Loucy (cell line): ENCODE data around the gene WDR7.

Source experiments
- H2AFZ ChIP-seq: fragments of 200-600 bp; sonication (generic); 2 replicates; pipeline ENCODE4 v1.6.0; 2016; ENCODE audit warnings: antibody characterized with exemption, mild to moderate bottlenecking, low read length, moderate library complexity
- H3F3A ChIP-seq: fragments of 200-600 bp; 2 replicates; pipeline ENCODE4 v1.6.0; 2016; ENCODE audit warnings: antibody characterized with exemption, low read depth, mild to moderate bottlenecking
- H3K27me3 ChIP-seq: fragments of 200-600 bp; sonication (generic); 2 replicates; pipeline ENCODE4 v1.6.1; 2014; ENCODE audit warnings: low read length, mild to moderate bottlenecking; ENCODE audit not compliant: insufficient read depth, poor library complexity, severe bottlenecking
- H3K36me3 ChIP-seq: fragments of 200-600 bp; sonication (generic); 2 replicates; pipeline ENCODE4 v1.6.1; 2016; ENCODE audit warnings: low read length; ENCODE audit not compliant: insufficient read depth
- H3K4me1 ChIP-seq: fragments of 200-600 bp; sonication (generic); 2 replicates; pipeline ENCODE4 v1.5.1; 2014; ENCODE audit warnings: low read length, mild to moderate bottlenecking; ENCODE audit not compliant: insufficient read depth, poor library complexity, severe bottlenecking
- H3K4me2 ChIP-seq: fragments of 200-600 bp; sonication (generic); 2 replicates; pipeline ENCODE4 v1.6.0; 2014; ENCODE audit warnings: antibody characterized with exemption, low read length, low read depth, mild to moderate bottlenecking; ENCODE audit not compliant: poor library complexity, severe bottlenecking
- H3K4me3 ChIP-seq: fragments of 200-600 bp; sonication (generic); 2 replicates; pipeline ENCODE4 v1.5.1; 2014; ENCODE audit warnings: low read length, mild to moderate bottlenecking, mixed read lengths; ENCODE audit not compliant: poor library complexity, severe bottlenecking
- H3K79me2 ChIP-seq: fragments of 200-600 bp; sonication (generic); 2 replicates; pipeline ENCODE4 v1.6.1; 2014; ENCODE audit warnings: low read length; ENCODE audit not compliant: insufficient read depth
- H3K9ac ChIP-seq: fragments of 200-600 bp; sonication (generic); 2 replicates; pipeline ENCODE4 v1.6.0; 2014; ENCODE audit warnings: mild to moderate bottlenecking, low read depth, low read length, moderate library complexity; ENCODE audit not compliant: poor library complexity, severe bottlenecking
- H3K9me2 ChIP-seq: fragments of 200-600 bp; sonication (generic); replicated peaks from 2 replicates; pipeline ENCODE4 v1.6.1; 2016; ENCODE audit warnings: low read depth, low read length, mixed read lengths
- H3K9me3 ChIP-seq: fragments of 200-600 bp; sonication (generic); 2 replicates; pipeline ENCODE4 v1.6.1; 2014; ENCODE audit warnings: mild to moderate bottlenecking, antibody characterized with exemption, low read length, low read depth; ENCODE audit not compliant: insufficient read depth
- H4K20me1 ChIP-seq: fragments of 200-600 bp; sonication (generic); 2 replicates; pipeline ENCODE4 v1.6.0; 2014; ENCODE audit warnings: antibody characterized with exemption, low read length, mild to moderate bottlenecking; ENCODE audit not compliant: insufficient read depth, poor library complexity, severe bottlenecking
- EZH2phosphoT487 ChIP-seq: fragments of 200-600 bp; IDR thresholded peaks from 2 replicates; pipeline ENCODE4 v1.6.1; 2018; ENCODE audit warnings: antibody characterized with exemption, mild to moderate bottlenecking, moderate library complexity, borderline replicate concordance
- TF ChIP-seq, protein P1 (sequence below): fragments of 200-600 bp; sonication (generic); conservative IDR thresholded peaks from 2 replicates; pipeline ENCODE4 v1.5.1; 2014; ENCODE audit warnings: mild to moderate bottlenecking, antibody characterized with exemption, low read length

Gene WDR7

DNA sequence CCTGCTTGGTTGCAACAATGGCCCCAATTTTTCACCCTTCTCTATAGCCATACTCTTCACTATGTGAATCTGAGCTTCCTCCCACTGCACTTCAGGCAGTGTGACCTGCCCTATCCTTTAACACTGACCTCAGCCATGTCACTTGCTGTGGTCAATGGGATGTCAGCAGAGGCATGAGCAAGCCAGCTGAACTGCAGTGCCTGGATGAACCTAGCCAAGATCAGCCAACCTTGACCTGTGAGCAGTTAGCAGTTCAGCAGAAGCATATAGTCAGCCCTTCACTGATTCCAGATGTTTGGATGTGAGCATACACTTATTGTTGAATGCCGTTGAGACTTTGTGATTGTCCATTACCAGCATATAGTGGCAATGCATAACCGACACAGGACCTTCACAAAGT is 432.3 kb downstream of the WDR7 start:
- Histone ChIP-seq H3K9me2 (no peaks in the 10 kb centered on the region), H3K9me3 (no peaks in the 10 kb centered on the region), H3K4me2 (peak overlapping the region; percentile 67), H3K4me1 (peaks cover 22% of the 10 kb centered on the region), H3K27me3 (peaks cover 39% of the 10 kb centered on the region), H3K79me2 (no peaks in the 10 kb centered on the region), H3F3A (no peaks in the 10 kb centered on the region), H2AFZ (no peak overlapping the region), H3K4me3 (no peak overlapping the region), H3K36me3 (no peaks in the 10 kb centered on the region), H3K9ac (no peak overlapping the region), H4K20me1 (no peaks in the 10 kb centered on the region)
- TF ChIP-seq EZH2phosphoT487, result no peak
- TF ChIP-seq, protein P1, sequence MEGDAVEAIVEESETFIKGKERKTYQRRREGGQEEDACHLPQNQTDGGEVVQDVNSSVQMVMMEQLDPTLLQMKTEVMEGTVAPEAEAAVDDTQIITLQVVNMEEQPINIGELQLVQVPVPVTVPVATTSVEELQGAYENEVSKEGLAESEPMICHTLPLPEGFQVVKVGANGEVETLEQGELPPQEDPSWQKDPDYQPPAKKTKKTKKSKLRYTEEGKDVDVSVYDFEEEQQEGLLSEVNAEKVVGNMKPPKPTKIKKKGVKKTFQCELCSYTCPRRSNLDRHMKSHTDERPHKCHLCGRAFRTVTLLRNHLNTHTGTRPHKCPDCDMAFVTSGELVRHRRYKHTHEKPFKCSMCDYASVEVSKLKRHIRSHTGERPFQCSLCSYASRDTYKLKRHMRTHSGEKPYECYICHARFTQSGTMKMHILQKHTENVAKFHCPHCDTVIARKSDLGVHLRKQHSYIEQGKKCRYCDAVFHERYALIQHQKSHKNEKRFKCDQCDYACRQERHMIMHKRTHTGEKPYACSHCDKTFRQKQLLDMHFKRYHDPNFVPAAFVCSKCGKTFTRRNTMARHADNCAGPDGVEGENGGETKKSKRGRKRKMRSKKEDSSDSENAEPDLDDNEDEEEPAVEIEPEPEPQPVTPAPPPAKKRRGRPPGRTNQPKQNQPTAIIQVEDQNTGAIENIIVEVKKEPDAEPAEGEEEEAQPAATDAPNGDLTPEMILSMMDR, result no peak

DNA sequence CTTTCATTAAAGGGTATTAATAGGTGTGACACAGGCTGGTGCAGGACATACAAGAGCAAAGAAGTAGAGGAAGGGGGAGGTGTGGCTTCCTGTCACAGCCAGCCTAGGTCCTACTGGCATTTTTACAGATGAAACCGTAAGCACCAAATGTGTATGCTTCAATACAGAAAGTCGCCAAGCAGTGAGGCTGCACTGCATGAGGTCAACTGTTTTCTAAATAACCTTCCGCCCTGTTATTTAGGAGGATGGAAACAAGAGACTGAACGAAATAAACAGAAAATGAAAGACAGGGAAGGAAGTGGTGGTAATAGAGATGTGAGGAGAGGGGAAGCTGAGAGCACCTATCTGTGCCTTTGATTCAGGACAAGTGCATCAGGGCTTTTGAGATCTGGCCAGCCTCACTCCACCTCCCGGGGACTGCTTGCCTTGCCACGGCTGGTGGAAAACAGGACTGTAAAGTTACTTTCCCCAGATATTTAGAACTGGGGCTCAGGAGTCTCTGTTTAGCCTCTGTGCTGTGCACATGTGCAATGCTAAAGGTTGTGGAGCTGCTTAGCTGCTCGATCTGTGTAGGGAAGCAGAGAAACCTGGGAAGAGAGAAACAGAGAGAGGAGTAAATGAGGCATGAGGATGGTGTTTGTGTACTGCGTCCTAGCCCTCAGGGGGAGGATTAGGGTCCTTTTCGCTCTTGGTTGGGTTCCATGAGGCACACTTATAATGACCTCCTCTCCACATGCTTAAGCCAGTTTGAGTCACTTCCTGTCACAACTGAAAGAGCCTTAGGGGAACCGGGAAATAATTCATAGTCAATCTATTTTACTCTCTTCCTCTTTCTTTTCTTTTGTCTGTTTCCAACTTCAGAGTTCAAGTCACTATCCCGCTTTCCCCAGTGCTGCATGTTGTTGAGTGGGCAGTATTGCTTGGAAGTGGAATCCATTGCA is 433.4 kb downstream of the WDR7 start:
- peak overlapping the region; percentile 59 for H2AFZ ChIP-seq
- no peaks in the 10 kb centered on the region for H3K79me2 ChIP-seq
- no peaks in the 10 kb centered on the region for H3K36me3 ChIP-seq
- no peaks in the 10 kb centered on the region for H4K20me1 ChIP-seq
- no peaks in the 10 kb centered on the region for H3K9me3 ChIP-seq
- H3K4me1 ChIP-seq, result peaks cover 20% of the 10 kb centered on the region
- H3F3A ChIP-seq, result no peaks in the 10 kb centered on the region
- H3K9me2 ChIP-seq, result no peaks in the 10 kb centered on the region
- TF ChIP-seq, protein P1, result no peak
- no peak for TF ChIP-seq EZH2phosphoT487
- H3K4me2 ChIP-seq, result peak overlapping the region; percentile 67
- peak overlapping the region; percentile 23 for H3K9ac ChIP-seq
- peaks cover 36% of the 10 kb centered on the region for H3K27me3 ChIP-seq
- H3K4me3 ChIP-seq, result peak overlapping the region; percentile 60

DNA sequence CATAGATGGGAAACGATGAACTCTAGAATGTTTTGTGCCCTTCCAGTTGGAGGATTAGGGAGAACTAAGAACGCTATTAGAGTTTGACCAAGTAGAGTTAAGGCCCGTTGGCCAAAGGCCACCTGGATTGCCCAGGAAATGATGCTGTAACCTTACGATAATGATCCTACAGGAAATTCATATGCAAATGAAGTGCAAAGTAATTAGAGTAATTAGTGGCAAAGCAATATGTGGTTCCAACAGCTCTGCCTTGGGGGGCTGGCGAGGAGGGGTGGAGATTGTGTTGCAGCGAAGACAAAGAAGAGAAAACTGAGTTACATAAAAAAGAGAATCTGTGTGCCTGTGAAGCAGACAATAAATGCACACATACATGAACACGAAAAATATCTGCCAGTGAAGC is 434.2 kb downstream of the WDR7 start:
- peaks cover 29% of the 10 kb centered on the region for H3K27me3 ChIP-seq
- peak overlapping the region; percentile 59 for H2AFZ ChIP-seq

More for the DNA sequence above, 434.2 kb downstream of the WDR7 start:
- Histone ChIP-seq H3K9ac (no peak overlapping the region), H3K79me2 (no peaks in the 10 kb centered on the region), H3K36me3 (no peaks in the 10 kb centered on the region), H3K4me1 (peaks cover 20% of the 10 kb centered on the region), H3F3A (no peaks in the 10 kb centered on the region), H3K9me2 (no peaks in the 10 kb centered on the region), H3K9me3 (no peaks in the 10 kb centered on the region), H4K20me1 (no peaks in the 10 kb centered on the region), H3K4me2 (peak overlapping the region; percentile 67), H3K4me3 (peak overlapping the region; percentile 60)
- TF ChIP-seq, protein P1, result no peak
- TF ChIP-seq EZH2phosphoT487, result no peak
